GM21737 (cell line): ENCODE results near the gene NCKAP5.

Experiments
- ATAC-seq: cut with Tn5 transposase; IDR thresholded peaks from one replicate; pipeline ENCODE4 v1.9.1; 2021; ENCODE audit warnings: mild to moderate bottlenecking, moderate library complexity; ENCODE audit not compliant: unreplicated experiment

Gene NCKAP5

GRCh38 chr2:132795220-132795619 is 773.0 kb downstream of the NCKAP5 start:
- ATAC-seq: no peak

GRCh38 chr2:132793532-132793931 is 774.7 kb downstream of the NCKAP5 start:
- ATAC-seq: no peak

- no peak for ATAC-seq
These were observed 778.0 kb downstream of the NCKAP5 start for GRCh38 chr2:132790207-132790785.

- ATAC-seq: no peak
These were observed 779.2 kb downstream of the NCKAP5 start for GRCh38 chr2:132789066-132789465.

GRCh38 chr2:132788310-132788838 is 779.9 kb downstream of the NCKAP5 start:
- no peak for ATAC-seq

GRCh38 chr2:132783883-132784282 is 784.4 kb downstream of the NCKAP5 start:
- ATAC-seq: no peak

GRCh38 chr2:132782176-132782783 is 786.0 kb downstream of the NCKAP5 start:
- ATAC-seq: no peak

- ATAC-seq: no peak
These were observed 787.6 kb downstream of the NCKAP5 start for GRCh38 chr2:132780651-132781050.

- ATAC-seq: no peak
These were observed 789.0 kb downstream of the NCKAP5 start for GRCh38 chr2:132779206-132779721.

GRCh38 chr2:132776287-132776686 is 792.0 kb downstream of the NCKAP5 start:
- no peak for ATAC-seq

GRCh38 chr2:132774189-132774588 is 794.1 kb downstream of the NCKAP5 start:
- no peak for ATAC-seq

- ATAC-seq: no peak
These were observed 794.9 kb downstream of the NCKAP5 start for GRCh38 chr2:132773331-132773730.

- no peak for ATAC-seq
These were observed 795.9 kb downstream of the NCKAP5 start for GRCh38 chr2:132772340-132772739.

- no peak for ATAC-seq
These were observed 801.7 kb downstream of the NCKAP5 start for GRCh38 chr2:132766573-132766972.

- no peak for ATAC-seq
These were observed 806.8 kb downstream of the NCKAP5 start for GRCh38 chr2:132761437-132761836.

GRCh38 chr2:132760971-132761370 is 807.3 kb downstream of the NCKAP5 start:
- no peak for ATAC-seq

- no peak for ATAC-seq
These were observed 807.9 kb downstream of the NCKAP5 start for GRCh38 chr2:132760405-132760804.

- ATAC-seq: no peak
These were observed 809.3 kb downstream of the NCKAP5 start for GRCh38 chr2:132758995-132759394.

GRCh38 chr2:132757676-132758075 is 810.6 kb downstream of the NCKAP5 start:
- ATAC-seq: no peak

GRCh38 chr2:132757002-132757589 is 811.2 kb downstream of the NCKAP5 start:
- ATAC-seq: no peak

- ATAC-seq: no peak
These were observed 813.3 kb downstream of the NCKAP5 start for GRCh38 chr2:132754867-132755472.

- ATAC-seq: no peak
These were observed 813.9 kb downstream of the NCKAP5 start for GRCh38 chr2:132754392-132754791.
